Endothelial cell of umbilical vein (primary cell): ENCODE data around the gene FAM120AOS. TPM values are rescaled to one million over a fixed set of nuclear protein-coding genes. Genes with fewer than 3 reads are reported as not detected.

Experiments used
- BruUV-seq: library from RNA; stranded (reverse); fragments of 400-500 nt; replicated peaks from 2 replicates; lab custom pipeline; 2021; lab: Mats Ljungman, UMichigan
- CTCF ChIA-PET: fragments of 300-600, 350-600 bp; sonication (Branson Sonifier 250); formaldehyde crosslinking; loops from one replicate; lab custom pipeline; 2021; ENCODE audit warnings: antibody characterized with exemption, inconsistent platforms; lab: Charles Lee
- POLR2A ChIA-PET: fragments of 300-600, 350-600 bp; sonication (Branson Sonifier 250); formaldehyde crosslinking; loops from one replicate; lab custom pipeline; 2021; ENCODE audit warnings: antibody characterized with exemption, inconsistent platforms; lab: Charles Lee
- DNase-seq: peaks from one replicate; pipeline ENCODE4 v3.0.0-alpha.2; 2011; ENCODE audit warnings: low read depth, low spot score
- FAIRE-seq: peaks from 2 replicates; lab custom pipeline; 2011; peaks lifted over from hg19 to GRCh38; lab: Jason Lieb, UNC
- H2AFZ ChIP-seq: 2 replicates; pipeline ENCODE4 v1.6.0; 2012; ENCODE audit warnings: low read depth, low read length, control low read depth, inconsistent platforms
- H3K27ac ChIP-seq: 2 replicates; pipeline ENCODE4 v1.5.1; 2011; ENCODE audit warnings: low read depth, mild to moderate bottlenecking, control low read depth, low read length, moderate library complexity; ENCODE audit not compliant: insufficient read depth
- H3K27me3 ChIP-seq, 2 experiments: 2 replicates each; pipeline versions ENCODE4 v1.6.0 to v1.6.1; 2011; ENCODE audit warnings: low read length in 2 of 2, mixed read lengths in 1 of 2; ENCODE audit not compliant: control insufficient read depth in 2 of 2, insufficient read depth in 2 of 2
- H3K36me3 ChIP-seq, 2 experiments: 2 replicates in 1 of 2; 3 replicates in 1 of 2; pipeline ENCODE4 v1.5.1; 2011; ENCODE audit warnings: low read length in 2 of 2, mild to moderate bottlenecking in 1 of 2, moderate library complexity in 1 of 2; ENCODE audit not compliant: control insufficient read depth in 2 of 2, insufficient read depth in 2 of 2; ENCODE audit errors: extremely low read depth in 1 of 2
- H3K4me1 ChIP-seq: 3 replicates; pipeline ENCODE4 v1.5.1; 2011; ENCODE audit warnings: mild to moderate bottlenecking, low read length; ENCODE audit not compliant: control insufficient read depth, insufficient read depth; ENCODE audit errors: extremely low read depth
- H3K4me2 ChIP-seq: 2 replicates; pipeline ENCODE4 v1.6.1; 2011; ENCODE audit warnings: low read length, control low read depth, mixed read lengths; ENCODE audit not compliant: insufficient read depth
- H3K4me3 ChIP-seq, 3 experiments: fragments of 200-600 bp in 1 of 3; sonication (generic), shearing (Covaris generic) in 1 of 3; replicated peaks in 1 of 3; 2 replicates each; pipeline ENCODE4 v1.5.1; 2011 to 2016; ENCODE audit warnings: control low read depth in 3 of 3, low read length in 3 of 3, mild to moderate bottlenecking in 2 of 3, inconsistent platforms in 1 of 3, low read depth in 1 of 3, moderate library complexity in 1 of 3; ENCODE audit not compliant: insufficient read depth in 1 of 3
- H3K79me2 ChIP-seq: 2 replicates; pipeline ENCODE4 v1.6.0; 2012; ENCODE audit warnings: low read length, inconsistent platforms; ENCODE audit not compliant: control insufficient read depth, insufficient read depth
- H3K9ac ChIP-seq: replicated peaks from 2 replicates; pipeline ENCODE3; 2011; ENCODE audit warnings: low read length, control low read depth; ENCODE audit not compliant: insufficient read depth; ENCODE audit errors: extremely low read depth
- H3K9me1 ChIP-seq: replicated peaks from 3 replicates; pipeline ENCODE4 v1.6.0; 2011; ENCODE audit warnings: mild to moderate bottlenecking, low read length; ENCODE audit not compliant: control insufficient read depth, insufficient read depth; ENCODE audit errors: extremely low read depth
- H3K9me3 ChIP-seq: replicated peaks from 2 replicates; pipeline ENCODE4 v1.5.1; 2012; ENCODE audit warnings: low read length, inconsistent platforms; ENCODE audit not compliant: control insufficient read depth, insufficient read depth
- H4K20me1 ChIP-seq: replicated peaks from 2 replicates; pipeline ENCODE3; 2011; ENCODE audit warnings: mild to moderate bottlenecking, low read length; ENCODE audit not compliant: control insufficient read depth, insufficient read depth; ENCODE audit errors: extremely low read depth
- CTCF ChIP-seq, 2 donors: IDR thresholded peaks; 1 replicate in 1 of 2; 2 replicates in 1 of 2; pipeline ENCODE4 v1.5.1; 2011; ENCODE audit warnings: low read length in 2 of 2, mild to moderate bottlenecking in 2 of 2, moderate library complexity in 2 of 2, control low read depth in 1 of 2, inconsistent platforms in 1 of 2, low read depth in 1 of 2; ENCODE audit not compliant: insufficient read depth in 1 of 2; ENCODE audit errors: extremely low read depth in 1 of 2
- EZH2 ChIP-seq: IDR thresholded peaks from 2 replicates; pipeline ENCODE4 v1.6.1; 2012; ENCODE audit warnings: borderline replicate concordance, low read depth, mild to moderate bottlenecking, moderate library complexity, low read length, inconsistent platforms; ENCODE audit not compliant: severe bottlenecking
- FOS ChIP-seq: IDR thresholded peaks from 2 replicates; pipeline ENCODE4 v1.6.1; 2011; ENCODE audit warnings: mild to moderate bottlenecking, low read length, moderate library complexity, borderline replicate concordance; ENCODE audit not compliant: insufficient read depth
- GATA2 ChIP-seq: IDR thresholded peaks from 2 replicates; pipeline ENCODE4 v1.7.0; 2011; ENCODE audit warnings: low read depth, mild to moderate bottlenecking, moderate library complexity, mixed read lengths, low read length; ENCODE audit not compliant: insufficient read length, insufficient read depth
- JUN ChIP-seq: IDR thresholded peaks from 2 replicates; pipeline ENCODE4 v1.6.1; 2011; ENCODE audit warnings: borderline replicate concordance, low read depth; ENCODE audit not compliant: insufficient read length, insufficient read depth
- MYC ChIP-seq: IDR thresholded peaks from one replicate; pipeline ENCODE4 v1.6.1; 2011; ENCODE audit warnings: mild to moderate bottlenecking, low read depth, low read length
- POLR2A ChIP-seq: IDR thresholded peaks from 2 replicates; pipeline ENCODE4 v1.6.1; 2012; ENCODE audit warnings: low read depth, mild to moderate bottlenecking, control low read depth, low read length
- POLR2AphosphoS5 ChIP-seq: IDR thresholded peaks from 2 replicates; pipeline ENCODE4 v1.6.1; 2012; ENCODE audit warnings: low read depth, mild to moderate bottlenecking, control low read depth, low read length, moderate library complexity; ENCODE audit not compliant: insufficient read depth
- dilution Hi-C: fragments of 300-500 bp; cut with MboI; formaldehyde crosslinking; loops from one replicate; pipeline ENCODE4 v1.15.0; 2019; ENCODE audit warnings: low sequenced_read_pairs; ENCODE audit not compliant: extremely low pct_ligation_motif_present
- intact Hi-C: fragments of 100-400 bp; cut with micrococcal nuclease; formaldehyde crosslinking; loops from one replicate; pipeline ENCODE4 v1.10.0; 2022
- polyA plus RNA-seq, 4 experiments: library from polyadenylated mRNA; depleted of rRNA in 3 of 4; stranded (reverse) in 3 of 4; unstranded in 1 of 4; fragments of >200 nt; gene quantifications; 2 replicates each; pipeline versions ENCODE4 v1.2.1 to v1.2.3, GENCODE V29; 2011 to 2012; ENCODE audit warnings: missing spikeins in 1 of 4
- total RNA-seq: library from RNA; stranded (reverse); gene quantifications from 2 replicates; pipeline ENCODE4 v1.2.3, GENCODE V29; 2021
- TF ChIP-seq, protein P1 (sequence below): IDR thresholded peaks from 2 replicates; pipeline ENCODE4 v1.6.1; 2011; ENCODE audit not compliant: insufficient read depth, insufficient read length

The FAM120AOS gene
- total and polyA plus RNA-seq, 2 donors (not counting 3 experiments of a cell fraction or from before 2014, with no cell fraction given), result 25.9 to 32.4 TPM

GRCh38 chr9:93471124-93471523, 17.7 kb upstream of the FAM120AOS start:
- H2AFZ ChIP-seq, result no peak overlapping the region
- H3K9me3 ChIP-seq, result no peaks in the 10 kb centered on the region
- peaks cover 2% of the 10 kb centered on the region for H4K20me1 ChIP-seq
- no peak overlapping the region for H3K9ac ChIP-seq
- DNase-seq, result no peak
- H3K36me3 ChIP-seq, result peaks cover 0 to 3% of the 10 kb centered on the region in 2 experiments
- TF ChIP-seq EZH2 (no peak), GATA2 (no peak), JUN (no peak), CTCF (IDR thresholded peaks at IDR 0.05; ENCODE audit: extremely low read depth in 1 of 2, insufficient read depth in 1 of 2, low read depth in 1 of 2, low read length in 2 of 2) (no peak)
- TF ChIP-seq, protein P1, sequence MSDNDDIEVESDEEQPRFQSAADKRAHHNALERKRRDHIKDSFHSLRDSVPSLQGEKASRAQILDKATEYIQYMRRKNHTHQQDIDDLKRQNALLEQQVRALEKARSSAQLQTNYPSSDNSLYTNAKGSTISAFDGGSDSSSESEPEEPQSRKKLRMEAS, result no peak
- no TSS peak for BruUV-seq
- peaks cover 29% of the 10 kb centered on the region for H3K4me1 ChIP-seq
- dilution Hi-C loops, result no loop called here
- H3K4me2 ChIP-seq, result no peak overlapping the region
- H3K27me3 ChIP-seq, result no peaks in the 10 kb centered on the region
- no peak overlapping the region for H3K27ac ChIP-seq
- ChIA-PET CTCF (interaction anchor here (0.8 kb wide), 1 partner anchor 95 kb away, joined by 3 read pairs; no protein-coding TSS in a partner anchor), POLR2A (no interaction called here)
- H3K79me2 ChIP-seq, result peaks cover 89% of the 10 kb centered on the region
- intact Hi-C loops, result no loop called here
- H3K9me1 ChIP-seq, result no peaks in the 10 kb centered on the region
- H3K4me3 ChIP-seq, result no peak overlapping the region
- FAIRE-seq, result no peak

DNA sequence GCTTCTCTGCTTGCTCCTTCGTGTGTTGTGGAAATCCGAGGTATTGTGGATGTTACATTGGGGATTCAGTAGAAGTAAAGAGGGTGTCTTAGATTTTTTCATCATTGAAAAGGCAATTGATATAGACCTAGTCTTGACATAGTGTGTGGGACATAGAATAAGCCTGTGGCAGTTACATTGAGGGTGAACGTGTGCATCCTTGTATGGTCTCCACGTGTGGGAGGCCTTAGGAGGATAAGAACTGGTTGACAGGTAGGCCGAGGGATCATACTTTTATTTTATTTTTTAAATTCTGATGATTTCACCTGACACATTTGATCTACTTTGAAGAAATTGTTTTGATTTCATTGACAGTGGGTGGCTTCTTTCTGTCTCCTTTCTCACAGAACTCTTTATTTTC, 17.0 kb upstream of the FAM120AOS start:
- CTCF ChIA-PET, result interaction anchor here (0.8 kb wide), 1 partner anchor 96 kb away, joined by 3 read pairs; no protein-coding TSS in a partner anchor
- H3K27ac ChIP-seq, result no peak overlapping the region
- no peaks in the 10 kb centered on the region for H3K9me3 ChIP-seq
- H3K4me2 ChIP-seq, result no peak overlapping the region
- no peak overlapping the region for H3K4me3 ChIP-seq
- POLR2A ChIA-PET, result no interaction called here
- H3K27me3 ChIP-seq, result no peaks in the 10 kb centered on the region
- dilution Hi-C loops, result no loop called here
- no TSS peak for BruUV-seq
- TF ChIP-seq MYC (no peak), POLR2A (no peak), GATA2 (no peak), CTCF (IDR thresholded peaks at IDR 0.05; ENCODE audit: extremely low read depth in 1 of 2, insufficient read depth in 1 of 2, low read depth in 1 of 2, low read length in 2 of 2) (no peak), EZH2 (no peak), JUN (no peak), FOS (no peak), POLR2AphosphoS5 (no peak)
- TF ChIP-seq, protein P1, result no peak
- no peak overlapping the region for H3K9ac ChIP-seq
- H2AFZ ChIP-seq, result no peak overlapping the region
- peaks cover 89% of the 10 kb centered on the region for H3K79me2 ChIP-seq
- DNase-seq, result no peak
- no peaks in the 10 kb centered on the region for H3K36me3 ChIP-seq
- no peak for FAIRE-seq
- peaks cover 7% of the 10 kb centered on the region for H4K20me1 ChIP-seq
- intact Hi-C loops, result no loop called here
- H3K9me1 ChIP-seq, result no peaks in the 10 kb centered on the region
- peaks cover 35% of the 10 kb centered on the region for H3K4me1 ChIP-seq
